Activated T-cell treated with anti-CD3 and anti-CD28 coated beads, Interleukin-2, amount 50 U/mL, for 24 hours (primary cell): ENCODE measurements around the gene PMFBP1.

Experiments used
- DNase-seq: peaks from one replicate; pipeline ENCODE4 v3.0.0-alpha.2; 2020
- H3K27ac Mint-ChIP-seq: 2 replicates; pipeline ENCODE4 v1.8.0; 2020; ENCODE audit warnings: mild to moderate bottlenecking, mixed read lengths
- H3K27me3 Mint-ChIP-seq: 2 replicates; pipeline ENCODE4 v1.8.0; 2020; ENCODE audit warnings: mixed read lengths
- H3K36me3 Mint-ChIP-seq: 2 replicates; pipeline ENCODE4 v1.8.0; 2020; ENCODE audit warnings: low read depth, mixed read lengths
- H3K4me1 Mint-ChIP-seq: 2 replicates; pipeline ENCODE4 v1.8.0; 2020; ENCODE audit warnings: low read depth, mixed read lengths
- H3K4me3 Mint-ChIP-seq: 2 replicates; pipeline ENCODE4 v1.8.0; 2020; ENCODE audit warnings: mild to moderate bottlenecking, moderate library complexity, mixed read lengths
- H3K9me3 Mint-ChIP-seq: 2 replicates; pipeline ENCODE4 v1.8.0; 2020; ENCODE audit warnings: mixed read lengths

Gene PMFBP1

GRCh38 chr16:72168365-72168764 lies 3.6 kb downstream of the PMFBP1 start:
- no peak overlapping the region for H3K27ac Mint-ChIP-seq
- peaks cover 5% of the 10 kb centered on the region for H3K4me1 Mint-ChIP-seq
- H3K9me3 Mint-ChIP-seq, result no peaks in the 10 kb centered on the region
- H3K27me3 Mint-ChIP-seq, result peaks cover 17% of the 10 kb centered on the region
- H3K4me3 Mint-ChIP-seq, result no peak overlapping the region
- no peak for DNase-seq
- H3K36me3 Mint-ChIP-seq, result no peaks in the 10 kb centered on the region

- Mint-ChIP-seq H3K4me3 (no peak overlapping the region), H3K4me1 (no peaks in the 10 kb centered on the region), H3K36me3 (no peaks in the 10 kb centered on the region), H3K27me3 (peaks cover 18% of the 10 kb centered on the region), H3K9me3 (no peaks in the 10 kb centered on the region), H3K27ac (no peak overlapping the region)
- DNase-seq, result no peak
These were observed 4.9 kb downstream of the PMFBP1 start for GRCh38 chr16:72166954-72167561.

- no peaks in the 10 kb centered on the region for H3K4me1 Mint-ChIP-seq
- H3K27ac Mint-ChIP-seq, result no peak overlapping the region
- no peaks in the 10 kb centered on the region for H3K9me3 Mint-ChIP-seq
- no peak overlapping the region for H3K4me3 Mint-ChIP-seq
- no peak for DNase-seq
- peaks cover 18% of the 10 kb centered on the region for H3K27me3 Mint-ChIP-seq
- H3K36me3 Mint-ChIP-seq, result no peaks in the 10 kb centered on the region
These were observed 5.8 kb downstream of the PMFBP1 start for GRCh38 chr16:72166151-72166550.

GRCh38 chr16:72164691-72165090 lies 7.3 kb downstream of the PMFBP1 start:
- DNase-seq, result no peak
- Mint-ChIP-seq H3K36me3 (no peaks in the 10 kb centered on the region), H3K27ac (no peak overlapping the region), H3K9me3 (no peaks in the 10 kb centered on the region), H3K4me1 (no peaks in the 10 kb centered on the region), H3K27me3 (peaks cover 20% of the 10 kb centered on the region), H3K4me3 (no peak overlapping the region)

GRCh38 chr16:72162105-72162692 lies 9.8 kb downstream of the PMFBP1 start:
- Mint-ChIP-seq H3K9me3 (no peaks in the 10 kb centered on the region), H3K4me3 (no peak overlapping the region), H3K36me3 (no peaks in the 10 kb centered on the region), H3K4me1 (no peaks in the 10 kb centered on the region), H3K27me3 (peaks cover 14% of the 10 kb centered on the region), H3K27ac (no peak overlapping the region)
- DNase-seq, result no peak

DNA sequence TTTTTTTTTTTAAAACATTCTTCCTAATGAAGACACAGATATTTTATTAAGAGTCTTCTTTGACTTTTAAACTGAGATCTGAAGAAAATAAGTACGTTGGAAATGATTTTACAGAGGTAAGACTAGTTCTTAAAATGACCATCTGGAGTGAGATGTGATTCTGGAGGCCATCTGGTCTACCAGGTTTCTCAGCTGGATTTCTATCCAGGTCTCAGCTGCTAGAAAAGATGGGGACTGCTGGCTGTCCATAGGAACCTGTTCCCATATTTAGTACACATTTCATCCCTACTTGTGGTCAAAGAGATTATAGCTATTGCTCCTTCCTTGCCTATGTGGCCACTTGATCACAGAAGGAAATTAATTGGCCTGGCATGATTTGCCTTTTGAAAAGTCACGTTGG lies 12.2 kb downstream of the PMFBP1 start:
- no peak overlapping the region for H3K27ac Mint-ChIP-seq
- DNase-seq, result no peak
- H3K4me1 Mint-ChIP-seq, result no peaks in the 10 kb centered on the region
- H3K36me3 Mint-ChIP-seq, result no peaks in the 10 kb centered on the region
- H3K27me3 Mint-ChIP-seq, result peaks cover 11% of the 10 kb centered on the region
- no peak overlapping the region for H3K4me3 Mint-ChIP-seq
- H3K9me3 Mint-ChIP-seq, result no peaks in the 10 kb centered on the region

DNA sequence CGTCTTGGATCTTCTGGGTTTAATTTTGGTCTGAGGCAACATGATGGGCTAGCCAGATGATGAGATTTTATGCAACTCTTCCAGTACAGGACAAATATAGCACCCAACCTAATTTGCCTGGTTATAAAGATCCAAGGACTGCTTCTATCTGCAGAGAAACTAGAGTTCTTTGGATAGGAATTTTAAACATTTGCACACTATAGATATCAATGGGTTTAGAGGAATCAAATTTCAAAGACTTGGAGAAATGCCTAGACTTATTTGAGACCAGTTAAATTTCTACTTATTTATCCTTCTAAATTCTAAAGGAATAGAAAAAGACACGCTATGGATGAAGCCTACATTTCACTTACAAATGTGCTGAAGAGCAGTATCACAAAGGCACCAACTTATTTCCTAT lies 12.6 kb downstream of the PMFBP1 start:
- DNase-seq, result no peak
- Mint-ChIP-seq H3K27ac (no peak overlapping the region), H3K4me3 (no peak overlapping the region), H3K4me1 (no peaks in the 10 kb centered on the region), H3K9me3 (no peaks in the 10 kb centered on the region), H3K36me3 (no peaks in the 10 kb centered on the region), H3K27me3 (peaks cover 9% of the 10 kb centered on the region)

- Mint-ChIP-seq H3K27me3 (no peaks in the 10 kb centered on the region), H3K4me3 (no peak overlapping the region), H3K36me3 (no peaks in the 10 kb centered on the region), H3K4me1 (no peaks in the 10 kb centered on the region), H3K27ac (no peak overlapping the region), H3K9me3 (peaks cover 2% of the 10 kb centered on the region)
- no peak for DNase-seq
These were observed 22.1 kb downstream of the PMFBP1 start for GRCh38 chr16:72149676-72150464.

GRCh38 chr16:72142476-72142875 lies 29.5 kb downstream of the PMFBP1 start:
- Mint-ChIP-seq H3K36me3 (no peaks in the 10 kb centered on the region), H3K27me3 (peaks cover 7% of the 10 kb centered on the region), H3K4me3 (no peak overlapping the region), H3K9me3 (no peaks in the 10 kb centered on the region), H3K4me1 (no peaks in the 10 kb centered on the region), H3K27ac (no peak overlapping the region)
- no peak for DNase-seq

- no peak for DNase-seq
- Mint-ChIP-seq H3K36me3 (no peaks in the 10 kb centered on the region), H3K27ac (no peak overlapping the region), H3K4me1 (no peaks in the 10 kb centered on the region), H3K4me3 (no peak overlapping the region), H3K27me3 (peaks cover 7% of the 10 kb centered on the region), H3K9me3 (no peaks in the 10 kb centered on the region)
These were observed 32.0 kb downstream of the PMFBP1 start for GRCh38 chr16:72139908-72140307.

- no peaks in the 10 kb centered on the region for H3K36me3 Mint-ChIP-seq
- peaks cover 7% of the 10 kb centered on the region for H3K27me3 Mint-ChIP-seq
- H3K4me3 Mint-ChIP-seq, result no peak overlapping the region
- no peak for DNase-seq
- no peaks in the 10 kb centered on the region for H3K9me3 Mint-ChIP-seq
- H3K27ac Mint-ChIP-seq, result no peak overlapping the region
- H3K4me1 Mint-ChIP-seq, result no peaks in the 10 kb centered on the region
These were observed 33.8 kb downstream of the PMFBP1 start for GRCh38 chr16:72138064-72138572.

DNA sequence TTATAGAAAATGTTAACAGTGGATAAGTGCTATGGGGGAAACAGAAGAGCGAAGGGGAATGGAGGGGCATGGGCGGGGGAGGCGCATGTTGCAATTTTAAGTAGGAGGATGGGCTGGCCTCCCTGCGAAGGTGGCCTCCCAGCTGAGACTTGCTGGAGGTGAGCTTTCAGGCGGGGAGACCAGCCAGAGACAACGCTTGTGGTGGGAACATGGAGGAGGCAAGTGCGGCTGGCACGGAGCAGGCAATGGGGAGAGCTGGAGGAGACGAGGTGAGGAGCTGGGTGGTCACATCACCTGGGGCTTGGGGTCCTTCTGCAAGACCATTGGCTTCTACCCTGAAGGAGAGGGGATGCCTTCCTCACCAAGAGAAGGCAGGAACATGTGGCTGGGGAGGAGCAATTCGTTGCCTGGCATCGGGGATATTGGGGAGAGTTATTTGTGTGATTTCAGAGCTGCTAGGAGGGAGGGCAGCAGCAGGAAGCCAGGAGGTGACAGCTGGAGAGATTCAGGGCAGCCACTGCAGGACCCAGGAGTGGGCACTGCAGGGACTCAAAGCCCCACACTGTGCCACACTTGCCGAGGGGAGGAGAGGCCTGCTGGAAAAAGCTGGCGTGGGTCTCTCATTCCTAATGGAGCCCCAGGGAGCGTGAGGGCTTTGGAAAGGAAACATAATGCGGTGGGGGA lies 34.4 kb downstream of the PMFBP1 start:
- no peak overlapping the region for H3K4me3 Mint-ChIP-seq
- H3K27me3 Mint-ChIP-seq, result peaks cover 7% of the 10 kb centered on the region
- no peaks in the 10 kb centered on the region for H3K36me3 Mint-ChIP-seq
- no peak overlapping the region for H3K27ac Mint-ChIP-seq
- H3K9me3 Mint-ChIP-seq, result no peaks in the 10 kb centered on the region
- no peak for DNase-seq
- H3K4me1 Mint-ChIP-seq, result no peaks in the 10 kb centered on the region

DNA sequence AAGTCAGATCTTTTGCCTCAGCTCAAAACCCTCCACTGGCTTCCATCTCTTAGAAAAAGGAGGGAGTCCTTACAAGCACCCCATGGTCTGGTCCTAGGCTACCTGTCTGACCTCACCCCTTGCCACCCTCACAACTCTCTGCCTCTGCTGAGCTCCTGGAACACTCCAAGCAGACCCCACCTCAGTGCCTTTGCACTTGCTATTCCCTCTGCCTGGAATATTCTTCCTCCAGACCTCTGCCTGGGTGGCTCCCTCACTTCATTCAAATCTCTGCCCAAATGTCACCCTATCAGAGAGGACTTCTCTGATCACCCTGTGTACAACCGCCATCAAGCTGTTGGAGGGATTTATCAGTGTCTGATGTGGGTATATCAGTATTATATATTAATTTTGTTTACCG lies 37.4 kb downstream of the PMFBP1 start:
- Mint-ChIP-seq H3K4me3 (no peak overlapping the region), H3K4me1 (no peaks in the 10 kb centered on the region), H3K27ac (no peak overlapping the region), H3K27me3 (no peaks in the 10 kb centered on the region), H3K9me3 (no peaks in the 10 kb centered on the region), H3K36me3 (no peaks in the 10 kb centered on the region)
- DNase-seq, result no peak

DNA sequence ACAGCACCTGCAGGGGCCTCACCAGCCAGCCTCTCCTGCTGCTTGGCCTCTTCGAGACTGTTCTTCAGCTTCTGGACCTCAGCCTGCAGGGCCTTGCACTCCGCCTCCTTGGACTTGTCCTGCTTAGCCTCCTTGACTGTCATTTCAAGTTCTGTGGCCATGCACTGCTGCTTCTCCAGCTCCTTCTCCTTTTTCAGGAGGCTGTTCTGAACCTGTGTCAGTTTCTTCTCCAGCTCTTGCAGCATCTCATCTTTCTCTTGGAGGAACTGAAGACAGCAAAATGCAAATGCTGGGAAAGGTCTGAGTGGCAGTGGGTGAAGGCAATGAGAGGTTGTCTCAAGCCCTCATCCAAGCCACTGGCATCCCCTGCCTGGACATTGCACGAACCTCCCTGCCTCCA lies 39.2 kb downstream of the PMFBP1 start:
- Mint-ChIP-seq H3K27ac (no peak overlapping the region), H3K4me1 (no peaks in the 10 kb centered on the region), H3K36me3 (no peaks in the 10 kb centered on the region), H3K9me3 (no peaks in the 10 kb centered on the region), H3K4me3 (no peak overlapping the region), H3K27me3 (no peaks in the 10 kb centered on the region)
- no peak for DNase-seq

DNA sequence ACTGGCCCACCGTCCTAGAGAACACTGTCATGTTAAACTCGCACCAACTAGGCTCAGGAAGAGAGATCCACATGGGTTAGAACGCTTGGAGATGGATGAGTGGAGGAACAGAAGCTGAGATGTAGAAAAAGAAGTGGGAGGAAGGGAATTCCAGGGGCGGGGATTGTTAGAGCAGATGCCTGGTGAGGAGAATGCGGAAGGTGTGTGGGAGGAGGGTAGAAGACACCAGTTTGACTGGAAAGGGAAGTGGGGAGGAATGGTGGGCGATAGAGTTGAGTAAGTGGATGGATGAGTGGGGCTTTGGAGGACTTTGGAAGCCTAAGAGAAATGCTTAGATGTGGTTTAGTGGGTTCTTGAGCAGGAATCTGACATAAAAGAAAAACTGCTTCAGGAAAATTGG lies 40.9 kb downstream of the PMFBP1 start:
- H3K36me3 Mint-ChIP-seq, result no peaks in the 10 kb centered on the region
- H3K27me3 Mint-ChIP-seq, result no peaks in the 10 kb centered on the region
- H3K9me3 Mint-ChIP-seq, result no peaks in the 10 kb centered on the region
- no peak overlapping the region for H3K4me3 Mint-ChIP-seq
- no peak for DNase-seq
- H3K4me1 Mint-ChIP-seq, result no peaks in the 10 kb centered on the region
- no peak overlapping the region for H3K27ac Mint-ChIP-seq
